Posterior vena cava (tissue), 2 donors: ENCODE measurements around the gene EZH1. TPM values are rescaled to one million over a fixed set of nuclear protein-coding genes. Genes with fewer than 3 reads are reported as not detected.
"Not testable (repeated sequence)": the region's sequence is repeated elsewhere in the genome, so short reads cannot be mapped to it uniquely, and the experiment has no call there.

Source experiments
- DNase-seq: peaks from one replicate; pipeline ENCODE4 v3.0.0-alpha.2; 2020; ENCODE audit warnings: low spot score
- intact Hi-C, 2 donors: fragments of 100-400 bp; cut with DNase I; formaldehyde crosslinking; loops; one replicate each; pipeline versions ENCODE4 v1.14.1 to v1.14.2; 2022 to 2023
- total RNA-seq, 2 donors: library from RNA; stranded (reverse); fragmentation: NEBNext Ultra II Directional; extraction: Animal tissue kit (Norgen Biotek cat#: 25700); gene quantifications; one replicate each; pipeline ENCODE4 v1.2.1, GENCODE V29; 2021
- donor health status: DM: yes; HTN: yes; CAD: no.
- donor health status: DM: yes; HTN: yes; CAD: no.

EZH1 gene
- total RNA-seq, 2 donors from 2014 or later = 50.2 to 53.5 TPM

- intact Hi-C loops = loop anchor here in 1 of 2 donors (10.0 kb wide), 1 partner anchor 62 kb away; no protein-coding TSS in a partner anchor
- DNase-seq = peak; percentile 100
Observed at GRCh38 chr17:42677012-42677857, 67.6 kb downstream of the EZH1 start.

GRCh38 chr17:42676424-42677011 is 68.3 kb downstream of the EZH1 start, which contains the start of gene PLEKHH3:
TSS of gene PLEKHH3 (minus strand) at chr17:42676994. CDS start at chr17:42676563, 431 bp downstream.
- intact Hi-C loops = loop anchor here in 1 of 2 donors (10.0 kb wide), 1 partner anchor 62 kb away; no protein-coding TSS in a partner anchor
- DNase-seq = no peak

- peak; percentile 86 for DNase-seq
- intact Hi-C loops = loop anchor here in 1 of 2 donors (10.0 kb wide), 1 partner anchor 61 kb away; no protein-coding TSS in a partner anchor
Observed at GRCh38 chr17:42675965-42676423, 68.8 kb downstream of the EZH1 start.

- intact Hi-C loops = loop anchor here in 1 of 2 donors (10.0 kb wide), 1 partner anchor 61 kb away; no protein-coding TSS in a partner anchor
- DNase-seq = no peak
Observed at GRCh38 chr17:42675348-42675964, 69.4 kb downstream of the EZH1 start.

GRCh38 chr17:42674755-42675347 is 70.0 kb downstream of the EZH1 start:
- no peak for DNase-seq

GRCh38 chr17:42673885-42674754 is 70.7 kb downstream of the EZH1 start:
- DNase-seq = peak; percentile 90
- intact Hi-C loops = loop anchor here in 1 of 2 donors (10.0 kb wide), 1 partner anchor 59 kb away; no protein-coding TSS in a partner anchor

More at GRCh38 chr17:42674755-42675347, 70.0 kb downstream of the EZH1 start:
- intact Hi-C loops = loop anchor here in 1 of 2 donors (10.0 kb wide), 1 partner anchor 60 kb away; no protein-coding TSS in a partner anchor

GRCh38 chr17:42673266-42673884 is 71.5 kb downstream of the EZH1 start:
- intact Hi-C loops = loop anchor here in 1 of 2 donors (10.0 kb wide), 1 partner anchor 59 kb away; no protein-coding TSS in a partner anchor
- DNase-seq = no peak

DNA sequence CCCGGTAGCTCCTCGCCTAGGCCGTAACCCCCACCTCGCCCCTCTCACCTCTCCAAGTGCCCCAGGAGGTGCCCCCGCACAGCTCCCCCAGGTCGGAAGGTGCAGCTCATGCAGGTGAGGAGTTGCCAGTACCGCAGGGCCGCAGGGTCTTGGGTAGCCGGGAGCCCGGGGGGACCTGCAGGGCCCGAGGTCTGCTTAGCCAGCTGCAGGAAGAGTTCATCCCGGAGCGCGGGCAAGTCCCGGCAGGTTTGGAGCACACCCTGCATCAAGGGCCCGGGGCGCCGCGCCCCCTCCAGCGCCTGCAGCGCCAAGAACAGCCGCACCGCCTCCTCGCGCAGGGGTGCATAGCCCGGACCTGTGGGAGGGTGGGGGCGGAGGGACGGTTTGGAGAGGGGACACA is 72.8 kb downstream of the EZH1 start:
- intact Hi-C loops = loop anchor here in 1 of 2 donors (10.0 kb wide), 1 partner anchor 57 kb away; no protein-coding TSS in a partner anchor
- no peak for DNase-seq

GRCh38 chr17:42670789-42671657 is 73.8 kb downstream of the EZH1 start:
- DNase-seq = no peak
- intact Hi-C loops = loop anchor here in 1 of 2 donors (10.0 kb wide), 1 partner anchor 56 kb away; no protein-coding TSS in a partner anchor

DNA sequence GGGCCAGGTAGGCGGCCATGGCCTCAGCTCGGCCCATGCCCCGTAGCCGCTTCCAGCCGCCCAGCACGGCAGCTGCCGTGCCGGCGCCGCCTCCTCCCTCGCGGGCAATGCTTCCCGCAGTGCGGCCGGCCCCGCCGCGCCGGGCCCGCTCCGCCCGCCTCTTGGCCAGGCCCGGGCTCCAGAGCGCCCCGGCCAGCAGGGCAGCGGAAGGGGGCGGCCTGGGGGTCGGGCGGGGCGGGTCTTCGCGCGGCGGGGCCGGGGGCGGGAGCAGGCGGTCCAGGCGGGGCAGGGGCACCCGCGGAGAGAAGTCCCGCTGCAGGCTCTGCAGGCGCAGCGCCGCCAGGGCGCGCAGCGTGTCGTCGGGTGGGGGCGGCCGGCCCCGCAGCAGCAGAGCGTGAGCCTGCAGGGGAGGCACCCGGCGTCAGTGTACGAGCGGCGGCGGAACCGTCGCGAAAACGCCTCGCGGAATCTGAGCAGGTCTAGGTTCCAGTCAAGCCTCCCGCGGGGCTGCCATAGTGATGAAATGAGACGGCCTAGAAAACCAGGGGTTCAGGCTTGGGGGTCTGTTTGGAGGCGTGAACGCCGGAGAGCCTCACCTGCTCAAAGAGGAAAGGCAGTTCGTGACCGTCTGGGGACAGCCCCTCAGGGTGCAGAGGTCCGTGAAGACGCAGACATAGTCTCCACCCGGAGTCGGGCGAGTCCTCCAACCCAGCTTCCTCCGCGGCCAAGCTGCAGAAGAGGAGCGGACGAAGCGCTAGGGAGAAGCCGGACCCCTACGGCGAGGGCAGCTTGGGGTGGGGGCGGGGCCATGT is 74.7 kb downstream of the EZH1 start:
- DNase-seq = peak; percentile 76
- intact Hi-C loops = loop anchor here in 1 of 2 donors (10.0 kb wide), 1 partner anchor 55 kb away; no protein-coding TSS in a partner anchor

DNA sequence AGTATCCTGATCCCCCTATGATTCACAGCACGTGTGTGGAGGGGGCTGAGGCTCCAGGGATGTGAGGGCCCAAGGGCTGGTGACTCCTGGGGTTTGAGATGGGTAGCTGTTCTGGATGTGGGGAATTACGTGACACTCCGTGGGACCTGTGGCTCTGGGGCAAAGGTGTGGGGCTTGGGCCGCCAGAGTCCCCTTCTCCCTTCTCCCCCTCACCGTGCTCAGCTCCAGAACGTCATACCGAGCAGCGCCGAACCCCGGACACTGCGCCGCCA is 75.2 kb downstream of the EZH1 start:
- no peak for DNase-seq
- intact Hi-C loops = no loop called here

DNA sequence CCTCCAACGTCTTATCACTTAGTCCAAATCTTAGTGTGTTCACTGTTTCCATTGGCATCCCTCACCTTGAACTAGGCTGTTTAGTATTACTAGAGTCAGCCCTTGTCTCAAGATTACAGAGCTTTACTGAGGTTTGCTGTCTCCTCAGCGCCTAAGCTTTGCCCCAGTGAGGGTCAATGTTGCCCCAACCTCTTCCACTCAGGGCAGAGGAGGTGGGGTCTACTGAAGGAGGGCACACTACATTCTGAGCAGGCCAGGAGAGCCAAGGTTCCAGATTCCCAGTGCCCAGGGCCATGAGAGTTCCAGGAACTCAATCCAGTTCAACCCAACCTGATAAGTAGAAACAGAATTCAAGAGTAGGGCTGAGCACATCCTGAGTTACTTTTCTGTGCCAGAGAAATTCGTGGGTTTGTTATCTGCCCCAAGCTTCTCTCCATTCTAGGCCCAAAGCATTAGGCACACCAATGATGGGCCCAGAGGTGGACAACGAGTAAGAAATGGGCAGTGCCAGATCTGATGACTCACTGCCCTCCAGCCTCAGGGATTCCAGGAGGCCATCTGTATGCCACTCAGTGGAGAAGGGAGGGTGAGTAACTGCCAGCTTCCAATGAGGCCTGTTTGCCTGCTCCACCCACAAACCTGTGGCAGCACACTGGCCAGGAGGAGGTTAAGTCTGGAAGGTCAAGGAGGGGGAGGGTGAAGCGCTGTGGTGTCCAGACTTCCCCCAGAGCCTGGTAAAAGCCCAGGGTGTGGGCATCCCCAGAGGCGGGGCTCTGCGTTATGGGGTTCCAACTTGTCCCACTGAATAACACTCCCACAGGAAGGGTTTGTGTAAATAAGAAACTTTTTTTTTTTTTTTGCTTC is 77.5 kb downstream of the EZH1 start:
- intact Hi-C loops = no loop called here
- DNase-seq = peak; percentile 78

GRCh38 chr17:42666126-42666525 is 78.7 kb downstream of the EZH1 start:
- intact Hi-C loops = not testable (repeated sequence)
- DNase-seq = peak; percentile 32

GRCh38 chr17:42665581-42666001 is 79.2 kb downstream of the EZH1 start:
- peak; percentile 61 for DNase-seq
- intact Hi-C loops = no loop called here
